SH-SY5Y (cell line): Measurements from ENCODE around the gene ADAMTS17.

Source experiments
- GATA2 ChIP-seq: IDR thresholded peaks from 2 replicates; pipeline ENCODE4 v1.6.1; 2011; ENCODE audit warnings: mild to moderate bottlenecking, low read depth, low read length
- GATA3 ChIP-seq: IDR thresholded peaks from 2 replicates; pipeline ENCODE4 v1.6.1; 2011; ENCODE audit warnings: low read depth, mild to moderate bottlenecking, low read length, moderate library complexity

GRCh38 chr15:100050877-100051786 lies 290.6 kb downstream of the ADAMTS17 start:
- TF ChIP-seq GATA2 (no peak), GATA3 (no peak)
